ENCODE data around the gene TUBA3D.
"Not testable (repeated sequence)": the region's sequence is repeated elsewhere in the genome, so short reads cannot be mapped to it uniquely, and the experiment has no call there.

- peak in 3 of 4 experiments; percentile 21 to 39 (median 26) for TF ChIP-seq CTCF (IDR thresholded peaks at IDR 0.05)
- not testable (repeated sequence) for TF ChIP-seq POLR2A, POLR2AphosphoS5 (IDR thresholded peaks at IDR 0.05)
Observed at GRCh38 chr2:131516621-131517020, 40.7 kb downstream of the TUBA3D start.

Measured in prostate gland (tissue), 2 donors.